ENCODE data around the gene ZNF593OS.

DNA sequence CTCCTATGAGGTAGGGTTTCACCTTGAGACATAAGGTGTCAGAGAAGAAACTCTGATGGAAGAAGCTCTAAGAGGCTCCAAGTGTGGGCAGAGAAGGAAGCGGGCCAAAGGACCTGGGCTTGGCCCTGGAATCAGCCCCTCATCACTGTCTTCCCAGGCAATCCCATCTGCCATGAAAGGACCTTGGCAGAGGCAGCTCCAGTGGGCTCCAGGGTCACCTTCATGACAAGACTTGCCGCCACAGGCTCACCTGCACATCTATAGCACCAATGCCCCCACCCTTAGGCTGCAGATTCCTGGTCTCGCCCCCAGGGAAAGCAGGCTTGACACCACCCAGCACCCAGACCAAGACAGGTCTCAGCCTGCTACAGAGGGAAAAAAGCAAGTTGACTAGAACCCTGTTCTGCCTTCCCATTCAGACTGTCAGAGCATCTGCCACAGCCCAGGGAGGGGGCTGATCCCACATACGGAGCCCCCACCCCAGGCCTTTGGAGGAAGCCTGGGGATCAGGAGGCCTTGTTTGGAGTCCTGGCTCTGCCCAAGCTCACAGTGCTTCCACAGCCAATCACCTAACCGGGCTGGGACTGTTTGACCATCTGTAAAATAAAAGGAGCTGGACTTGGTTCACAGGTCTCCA, 13.2 kb downstream of the ZNF593OS start:
- TF ChIP-seq POLR2AphosphoS5 (IDR thresholded peaks at IDR 0.05) (no peak), POLR2A (IDR thresholded peaks at IDR 0.05) (no peak), EP300 (IDR thresholded peaks at IDR 0.05) (no peak)
- TF ChIP-seq, protein P1, sequence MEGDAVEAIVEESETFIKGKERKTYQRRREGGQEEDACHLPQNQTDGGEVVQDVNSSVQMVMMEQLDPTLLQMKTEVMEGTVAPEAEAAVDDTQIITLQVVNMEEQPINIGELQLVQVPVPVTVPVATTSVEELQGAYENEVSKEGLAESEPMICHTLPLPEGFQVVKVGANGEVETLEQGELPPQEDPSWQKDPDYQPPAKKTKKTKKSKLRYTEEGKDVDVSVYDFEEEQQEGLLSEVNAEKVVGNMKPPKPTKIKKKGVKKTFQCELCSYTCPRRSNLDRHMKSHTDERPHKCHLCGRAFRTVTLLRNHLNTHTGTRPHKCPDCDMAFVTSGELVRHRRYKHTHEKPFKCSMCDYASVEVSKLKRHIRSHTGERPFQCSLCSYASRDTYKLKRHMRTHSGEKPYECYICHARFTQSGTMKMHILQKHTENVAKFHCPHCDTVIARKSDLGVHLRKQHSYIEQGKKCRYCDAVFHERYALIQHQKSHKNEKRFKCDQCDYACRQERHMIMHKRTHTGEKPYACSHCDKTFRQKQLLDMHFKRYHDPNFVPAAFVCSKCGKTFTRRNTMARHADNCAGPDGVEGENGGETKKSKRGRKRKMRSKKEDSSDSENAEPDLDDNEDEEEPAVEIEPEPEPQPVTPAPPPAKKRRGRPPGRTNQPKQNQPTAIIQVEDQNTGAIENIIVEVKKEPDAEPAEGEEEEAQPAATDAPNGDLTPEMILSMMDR (IDR thresholded peaks at IDR 0.05) = no peak

All from gastroesophageal sphincter (tissue), 3 donors.